Stimulated activated naive CD8-positive, alpha-beta T cell treated with anti-CD3 and anti-CD28 coated beads, Interleukin-15, amount 100 ng/mL, for 72 hours (primary cell): ENCODE measurements around the gene INPP5A.
A peak's percentile ranks its signal among the peaks of the same experiment; 100 is the strongest.
"Not testable (repeated sequence)": the region's sequence is repeated elsewhere in the genome, so short reads cannot be mapped to it uniquely, and the experiment has no call there.

ENCODE experiments used
- ATAC-seq: fragments of 150-1000 bp; cut with Tn5 transposase; 2 replicates; pipeline ENCODE4 v1.10.0; 2021; ENCODE audit warnings: mild to moderate bottlenecking, moderate library complexity
- DNase-seq, 2 donors: peaks; one replicate each; pipeline ENCODE4 v3.0.0; 2021 to 2022
- H3K27ac Mint-ChIP-seq, 2 donors: one replicate each; pipeline ENCODE4 v1.8.0; 2022; ENCODE audit warnings: mild to moderate bottlenecking in 2 of 2, mixed read lengths in 2 of 2, moderate library complexity in 2 of 2
- H3K27me3 Mint-ChIP-seq: one replicate; pipeline ENCODE4 v1.8.0; 2022; ENCODE audit warnings: mixed read lengths
- H3K4me1 Mint-ChIP-seq: one replicate; pipeline ENCODE4 v1.8.0; 2022; ENCODE audit warnings: mild to moderate bottlenecking, mixed read lengths
- H3K4me3 Mint-ChIP-seq, 2 donors: one replicate each; pipeline ENCODE4 v1.8.0; 2022; ENCODE audit warnings: mild to moderate bottlenecking in 2 of 2, mixed read lengths in 2 of 2, moderate library complexity in 1 of 2
- H3K9me3 Mint-ChIP-seq, 2 donors: one replicate each; pipeline ENCODE4 v1.8.0; 2022; ENCODE audit warnings: mixed read lengths in 2 of 2

The INPP5A gene

GRCh38 chr10:132677473-132678227, 140.1 kb downstream of the INPP5A start:
- DNase-seq (no peak), ATAC-seq (no peak)
- Mint-ChIP-seq H3K27me3 (no peaks in the 10 kb centered on the region), H3K9me3 (no peaks in the 10 kb centered on the region), H3K4me3 (no peak overlapping the region), H3K4me1 (peaks cover 17% of the 10 kb centered on the region), H3K27ac (no peak overlapping the region)

DNA sequence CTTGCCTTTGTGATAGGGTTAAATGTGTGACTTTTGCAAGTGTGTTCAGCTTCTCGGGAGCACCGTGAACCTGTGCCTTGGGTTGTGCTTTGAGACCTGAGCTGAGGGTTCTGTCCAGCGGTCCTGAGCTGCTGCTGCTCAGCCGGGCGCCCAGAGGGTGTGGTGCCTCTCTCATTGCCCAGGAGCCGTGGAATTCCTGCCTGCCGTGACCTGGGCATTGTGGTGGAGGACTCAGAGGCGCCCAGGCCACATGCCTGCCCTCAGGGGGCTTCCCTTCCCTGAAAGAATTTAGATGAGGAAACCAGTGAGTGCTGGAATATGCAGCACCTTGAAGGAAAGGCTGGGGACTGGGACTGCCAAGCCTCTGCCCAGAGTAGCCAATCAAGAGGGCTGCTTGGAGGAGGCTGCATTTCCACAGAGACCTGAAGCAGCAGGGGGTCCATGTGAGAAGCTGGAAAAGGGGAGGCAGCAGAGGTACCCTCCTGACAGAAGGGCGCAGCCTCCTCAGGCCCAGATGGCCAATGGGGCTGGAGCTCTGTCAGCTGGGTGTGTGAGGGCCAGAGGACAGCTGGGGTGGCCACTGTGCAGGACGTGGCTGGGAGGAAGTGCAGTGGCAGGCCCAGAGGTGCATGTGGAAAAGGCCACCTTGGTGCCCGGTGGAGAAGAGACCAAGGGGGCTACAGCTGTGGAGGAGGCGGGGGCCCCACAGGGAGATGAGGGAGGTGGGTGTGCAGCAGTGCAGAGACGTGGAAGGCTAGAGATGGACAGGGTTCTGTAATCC, 141.0 kb downstream of the INPP5A start:
- H3K27me3 Mint-ChIP-seq: no peaks in the 10 kb centered on the region

DNA sequence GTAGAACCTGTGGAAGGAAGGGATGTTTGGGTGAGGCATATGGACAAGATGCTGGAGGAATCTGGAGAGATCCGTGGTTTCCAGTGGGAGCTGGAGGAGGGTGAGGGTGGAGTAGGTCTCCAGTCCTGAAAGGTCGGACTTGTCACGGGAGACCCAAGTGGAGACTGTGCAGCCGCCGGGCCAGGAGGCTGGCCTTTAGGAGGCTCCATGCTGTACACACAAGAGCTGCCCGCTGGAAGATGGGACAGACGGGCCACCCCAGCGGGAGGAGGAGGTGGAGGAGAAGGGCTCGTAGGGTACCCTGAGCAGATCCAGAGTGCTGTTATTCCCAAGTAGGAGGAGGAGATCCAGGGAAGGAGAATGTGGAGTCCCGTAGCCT, 141.6 kb downstream of the INPP5A start:
- ATAC-seq (no peak), DNase-seq (no peak)
- Mint-ChIP-seq H3K27ac (peak overlapping the region; percentile 51 to 89), H3K4me1 (peaks cover 21% of the 10 kb centered on the region), H3K27me3 (no peaks in the 10 kb centered on the region), H3K9me3 (no peaks in the 10 kb centered on the region), H3K4me3 (no peak overlapping the region)

More for the DNA sequence above, 141.0 kb downstream of the INPP5A start:
- Mint-ChIP-seq H3K27ac (peak overlapping the region in 1 of 2 donors; percentile 89), H3K4me1 (peaks cover 17% of the 10 kb centered on the region), H3K4me3 (no peak overlapping the region), H3K9me3 (no peaks in the 10 kb centered on the region)
- ATAC-seq: no peak
- no peak for DNase-seq

DNA sequence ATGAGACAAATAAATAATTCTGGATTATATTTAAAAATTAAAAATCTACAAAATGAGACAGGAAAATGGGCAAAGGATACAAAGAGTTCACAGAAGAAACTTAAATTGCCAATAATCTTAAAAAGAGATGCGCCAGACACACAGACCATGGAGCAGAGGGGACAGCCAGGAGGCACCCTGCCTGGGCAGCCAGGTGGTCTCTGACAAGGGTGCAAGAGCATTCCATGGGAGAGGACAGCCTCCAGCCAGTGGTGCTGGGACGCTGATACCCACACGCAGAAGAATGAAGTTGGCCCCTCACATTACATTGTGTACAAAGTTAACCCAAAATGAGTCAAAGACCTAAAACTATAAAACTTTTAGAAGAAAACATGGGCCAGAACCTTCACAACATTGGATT, 142.1 kb downstream of the INPP5A start:
- H3K4me1 Mint-ChIP-seq: peaks cover 25% of the 10 kb centered on the region
- H3K4me3 Mint-ChIP-seq: no peak overlapping the region
- H3K9me3 Mint-ChIP-seq: no peaks in the 10 kb centered on the region
- no peak for ATAC-seq
- no peak overlapping the region for H3K27ac Mint-ChIP-seq
- no peak for DNase-seq
- no peaks in the 10 kb centered on the region for H3K27me3 Mint-ChIP-seq

DNA sequence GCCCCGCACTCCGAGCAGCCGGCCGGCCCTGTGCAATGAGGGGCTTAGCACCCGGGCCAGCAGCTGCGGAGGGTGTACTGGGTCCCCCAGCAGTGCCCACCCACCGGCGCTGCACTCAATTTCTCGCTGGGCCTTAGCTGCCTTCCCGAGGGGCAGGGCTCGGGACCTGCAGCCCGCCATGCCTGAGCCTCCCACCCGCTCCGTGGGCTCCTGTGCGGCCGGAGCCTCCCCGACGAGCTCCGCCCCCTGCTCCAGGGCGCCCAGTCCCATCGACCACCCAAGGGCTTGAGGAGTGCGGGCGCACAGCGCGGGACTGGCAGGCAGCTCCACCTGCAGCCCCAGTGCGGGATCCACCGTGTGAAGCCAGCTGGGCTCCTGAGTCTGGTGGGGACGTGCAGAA, 143.2 kb downstream of the INPP5A start:
- H3K4me1 Mint-ChIP-seq: peaks cover 35% of the 10 kb centered on the region
- H3K27ac Mint-ChIP-seq: peak overlapping the region in 1 of 2 donors; percentile 30
- not testable (repeated sequence) for H3K9me3 Mint-ChIP-seq, H3K27me3 Mint-ChIP-seq, H3K4me3 Mint-ChIP-seq, ATAC-seq, DNase-seq

DNA sequence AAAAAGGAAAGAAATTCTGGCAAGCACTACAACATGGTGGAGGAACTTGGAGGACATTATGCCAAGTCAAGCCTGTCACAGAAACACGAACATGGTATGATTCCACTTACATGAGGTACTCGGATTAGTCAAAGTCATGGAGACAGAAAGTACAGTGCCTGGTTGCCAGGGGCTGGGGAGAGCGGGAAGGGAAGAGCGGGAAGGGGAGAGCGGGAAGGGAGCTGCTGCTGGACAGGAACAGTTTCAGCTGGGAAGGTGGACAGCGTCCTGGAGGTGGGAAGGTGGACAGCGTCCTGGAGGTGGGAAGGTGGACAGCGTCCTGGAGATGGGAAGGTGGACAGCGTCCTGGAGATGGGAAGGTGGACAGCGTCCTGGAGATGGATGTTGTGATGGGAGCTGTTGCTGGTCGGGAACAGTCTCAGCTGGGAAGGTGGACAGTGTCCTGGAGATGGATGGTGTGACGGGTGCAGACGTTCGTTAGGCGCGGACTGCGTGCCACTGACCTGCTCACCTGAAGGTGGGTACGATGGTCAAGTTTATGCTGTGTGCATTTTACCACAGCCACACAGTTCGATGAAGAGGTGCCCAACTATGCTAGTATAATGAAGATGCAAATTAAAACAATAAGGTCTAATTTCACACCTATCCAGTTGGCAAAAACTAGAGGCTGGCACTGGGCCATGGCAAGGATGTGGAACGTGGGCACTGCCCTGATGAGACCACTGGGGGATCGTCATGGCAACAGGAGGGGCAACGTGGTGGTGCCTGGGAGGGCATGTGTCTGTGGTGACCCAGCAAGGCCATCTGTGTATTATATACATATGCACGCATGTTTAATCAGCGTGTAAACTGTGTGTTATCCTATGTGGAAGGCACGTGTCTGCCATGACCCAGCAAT, 144.5 kb downstream of the INPP5A start:
- H3K27me3 Mint-ChIP-seq: no peaks in the 10 kb centered on the region
- DNase-seq (no peak), ATAC-seq (no peak)
- H3K27ac Mint-ChIP-seq: peak overlapping the region in 1 of 2 donors; percentile 78
- no peak overlapping the region for H3K4me3 Mint-ChIP-seq
- no peaks in the 10 kb centered on the region for H3K9me3 Mint-ChIP-seq
- H3K4me1 Mint-ChIP-seq: peaks cover 35% of the 10 kb centered on the region

DNA sequence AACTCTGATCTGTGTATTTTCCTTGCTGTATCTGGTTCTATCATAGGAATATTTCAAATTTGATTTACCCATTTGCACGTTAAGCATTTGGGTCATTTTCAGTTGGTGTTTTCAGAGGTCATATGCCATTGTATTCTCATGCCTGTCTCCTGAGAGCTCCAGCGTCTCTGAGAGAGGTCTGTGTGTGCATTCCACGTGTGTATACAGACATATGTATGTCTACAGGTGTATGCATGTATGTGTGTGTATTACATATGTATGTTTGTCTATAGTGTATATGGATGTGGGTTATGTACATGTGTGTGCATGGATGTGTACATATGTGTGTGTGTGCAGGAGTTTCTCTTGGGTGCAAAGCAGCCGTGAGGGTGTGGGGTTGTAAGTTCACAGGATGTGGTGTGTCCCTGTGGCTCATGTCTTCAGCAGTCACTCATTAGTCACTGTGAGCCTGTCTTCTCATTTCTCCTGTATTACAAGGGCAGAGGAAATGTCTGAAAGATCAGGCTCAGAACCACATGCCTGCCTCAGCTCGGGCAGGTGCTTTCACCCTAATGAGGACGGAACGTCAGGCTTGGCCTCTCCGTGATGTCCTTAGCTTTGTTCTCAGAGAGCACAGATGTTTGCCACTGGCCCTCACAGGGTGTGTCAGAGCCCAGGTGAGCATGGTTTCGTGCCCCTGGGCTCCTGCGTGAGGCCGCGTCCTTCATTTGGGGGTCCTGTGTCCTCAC, 146.7 kb downstream of the INPP5A start:
- Mint-ChIP-seq H3K4me1 (peaks cover 31% of the 10 kb centered on the region), H3K27ac (peak overlapping the region in 1 of 2 donors; percentile 49), H3K27me3 (no peaks in the 10 kb centered on the region), H3K4me3 (no peak overlapping the region), H3K9me3 (no peaks in the 10 kb centered on the region)
- peak; percentile 99 for ATAC-seq
- DNase-seq: peak; percentile 39 to 60

DNA sequence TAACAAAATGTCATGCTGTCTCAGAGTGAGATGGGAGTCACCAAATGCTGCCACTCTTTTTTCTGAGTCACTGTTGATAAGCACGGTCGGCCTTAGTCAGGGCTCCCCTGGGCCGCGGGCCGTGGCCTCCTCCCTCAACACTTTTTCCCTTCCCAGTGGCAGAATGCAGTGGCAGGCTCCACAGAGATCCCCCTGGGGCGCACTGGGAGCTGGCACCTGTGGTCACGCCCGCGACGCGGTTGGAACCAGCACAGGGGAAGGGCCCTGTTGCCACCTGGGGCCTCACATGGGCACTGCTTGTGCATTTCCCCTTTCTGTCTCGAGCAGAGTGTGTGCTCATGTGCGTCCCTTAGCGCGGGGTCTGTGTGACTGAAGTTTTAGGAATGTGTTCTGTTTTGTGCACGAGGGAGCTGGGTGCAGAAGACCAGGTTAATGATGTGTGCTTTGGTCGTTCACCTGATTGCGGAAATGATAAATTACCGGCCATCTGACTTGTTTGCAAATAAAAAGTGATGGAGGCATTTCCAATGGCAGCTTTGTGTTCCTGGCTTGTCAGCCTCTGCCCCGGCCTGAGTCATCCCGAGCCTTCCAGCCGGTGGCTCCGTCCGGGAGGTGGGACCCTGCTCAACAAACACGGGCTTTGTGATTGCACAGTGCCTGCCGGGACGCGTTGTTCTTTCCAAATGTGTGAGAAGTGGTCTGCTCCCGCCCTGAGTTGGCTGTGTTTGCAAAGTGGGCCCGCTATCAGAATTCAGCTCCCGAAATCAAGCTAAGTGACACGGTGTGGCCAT, 147.7 kb downstream of the INPP5A start:
- Mint-ChIP-seq H3K27ac (no peak overlapping the region), H3K4me3 (peak overlapping the region in 1 of 2 donors; percentile 37)

GRCh38 chr10:132685921-132686680, 148.5 kb downstream of the INPP5A start:
- Mint-ChIP-seq H3K27me3 (no peaks in the 10 kb centered on the region), H3K4me1 (peaks cover 29% of the 10 kb centered on the region), H3K4me3 (no peak overlapping the region), H3K9me3 (no peaks in the 10 kb centered on the region), H3K27ac (no peak overlapping the region)
- ATAC-seq: no peak
- DNase-seq: no peak

More for the DNA sequence above, 147.7 kb downstream of the INPP5A start:
- Mint-ChIP-seq H3K27me3 (no peaks in the 10 kb centered on the region), H3K9me3 (no peaks in the 10 kb centered on the region), H3K4me1 (peaks cover 31% of the 10 kb centered on the region)
- DNase-seq (no peak), ATAC-seq (no peak)

DNA sequence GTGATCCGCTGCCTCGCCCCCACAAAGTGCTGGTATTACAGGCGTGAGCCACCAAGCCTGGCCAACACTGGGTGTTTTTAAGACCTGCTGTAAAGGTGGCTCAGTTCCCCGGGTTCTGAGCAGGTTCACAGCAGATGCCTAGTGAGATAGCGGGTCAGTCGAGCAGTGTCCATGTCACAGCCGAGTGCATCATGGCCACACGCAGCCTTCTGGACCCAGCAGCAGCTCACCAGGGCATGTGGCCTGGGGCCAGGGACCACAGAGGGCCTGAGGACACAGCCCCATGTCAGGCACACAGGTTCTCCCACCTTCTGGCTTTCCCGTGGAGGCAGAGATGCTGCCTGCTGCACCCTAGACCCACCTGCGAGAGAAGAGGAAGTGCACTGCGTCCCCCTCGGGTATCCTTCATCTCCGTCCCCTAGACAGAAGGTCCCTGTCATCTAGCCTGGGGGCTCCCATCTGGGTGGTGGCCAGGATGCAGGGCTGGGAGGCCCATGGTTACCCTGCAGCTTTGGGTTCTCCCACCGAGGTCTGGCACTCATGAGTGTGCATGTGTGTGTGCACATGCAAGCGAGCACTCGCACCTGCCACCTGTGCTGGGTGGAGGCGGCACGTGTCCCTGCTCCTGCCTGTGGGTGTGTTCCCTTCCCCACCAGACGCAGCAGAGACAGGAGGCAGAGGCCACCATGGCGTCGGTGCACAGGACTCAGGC, 149.8 kb downstream of the INPP5A start:
- Mint-ChIP-seq H3K4me1 (peaks cover 18% of the 10 kb centered on the region), H3K9me3 (peaks cover 0 to 6% of the 10 kb centered on the region in 2 donors), H3K27me3 (no peaks in the 10 kb centered on the region), H3K4me3 (no peak overlapping the region), H3K27ac (no peak overlapping the region)
- DNase-seq: no peak
- ATAC-seq: no peak

- Mint-ChIP-seq H3K27me3 (no peaks in the 10 kb centered on the region), H3K9me3 (peaks cover 5 to 6% of the 10 kb centered on the region in 2 donors), H3K4me3 (no peak overlapping the region), H3K4me1 (peaks cover 18% of the 10 kb centered on the region), H3K27ac (no peak overlapping the region)
- no peak for ATAC-seq
- DNase-seq: no peak
Measured at GRCh38 chr10:132687893-132688579, 150.4 kb downstream of the INPP5A start.

- H3K27me3 Mint-ChIP-seq: no peaks in the 10 kb centered on the region
- DNase-seq (no peak), ATAC-seq (no peak)
- H3K27ac Mint-ChIP-seq: no peak overlapping the region
- no peak overlapping the region for H3K4me3 Mint-ChIP-seq
- peaks cover 8 to 9% of the 10 kb centered on the region in 2 donors for H3K9me3 Mint-ChIP-seq
- peaks cover 18% of the 10 kb centered on the region for H3K4me1 Mint-ChIP-seq
Measured at GRCh38 chr10:132688580-132689420, 151.2 kb downstream of the INPP5A start.
